Transverse colon (tissue), 4 donors: ENCODE measurements around the gene PDXDC1.
"Not testable (repeated sequence)": the region's sequence is repeated elsewhere in the genome, so short reads cannot be mapped to it uniquely, and the experiment has no call there.

Experiments used
- CTCF ChIP-seq, 5 experiments: fragments of 200-600 bp in 3 of 5; fragments of 450-650 bp in 2 of 5; sonication (generic) in 3 of 5; IDR thresholded peaks; 1 replicate in 2 of 5; 2 replicates in 3 of 5; pipeline ENCODE4 v1.5.1; 2016 to 2017; ENCODE audit warnings: antibody characterized with exemption in 5 of 5, inconsistent platforms in 3 of 5, mild to moderate bottlenecking in 2 of 5, moderate library complexity in 1 of 5
- EP300 ChIP-seq: sonication (generic); formaldehyde crosslinking; IDR thresholded peaks from one replicate; pipeline ENCODE4 v1.6.1; 2017; ENCODE audit warnings: antibody characterized with exemption, low read depth
- POLR2A ChIP-seq: fragments of 450-650 bp; IDR thresholded peaks from one replicate; pipeline ENCODE4 v1.6.1; 2016; ENCODE audit warnings: antibody characterized with exemption, mild to moderate bottlenecking, moderate library complexity
- POLR2AphosphoS5 ChIP-seq, 3 donors: sonication (generic); formaldehyde crosslinking; IDR thresholded peaks; one replicate each; pipeline ENCODE4 v1.6.1; 2016; ENCODE audit warnings: antibody characterized with exemption in 3 of 3

GRCh38 chr16:14929176-14929575 is 45.6 kb upstream of the PDXDC1 start:
- not testable (repeated sequence) for TF ChIP-seq CTCF (IDR thresholded peaks at IDR 0.05); POLR2A; EP300; POLR2AphosphoS5 (IDR thresholded peaks at IDR 0.05)
